Measurements from ENCODE around the gene PACSIN1.

GRCh38 chr6:34570066-34570833, 104.4 kb downstream of the PACSIN1 start:
- no peak for TF ChIP-seq RAD21 (IDR thresholded peaks at IDR 0.05)
- TF ChIP-seq TAF1 (conservative IDR thresholded peaks at IDR 0.05), result no peak
- TF ChIP-seq CTCF (IDR thresholded peaks at IDR 0.05; ENCODE audit: low read depth, low read length, missing input control), result no peak
- no peak for TF ChIP-seq HNF4G (IDR thresholded peaks at IDR 0.05)
- no peak for TF ChIP-seq MAX (IDR thresholded peaks at IDR 0.05)
- no peak for TF ChIP-seq EGR1 (IDR thresholded peaks at IDR 0.05; ENCODE audit: low read depth in 2 of 2)
- TF ChIP-seq SP1 (IDR thresholded peaks at IDR 0.05), result no peak
- no peak for TF ChIP-seq REST (IDR thresholded peaks at IDR 0.05)
